GM11168 (cell line): Measurements from ENCODE around the gene CXCL8.

Experiments
- in situ Hi-C: fragments of 300-500 bp; cut with MboI; formaldehyde crosslinking; loops from one replicate; pipeline ENCODE4 v1.12.0; 2022; ENCODE audit warnings: low sequenced_read_pairs; ENCODE audit not compliant: unreplicated experiment

Gene CXCL8

GRCh38 chr4:73740353-73740778, at the start of gene CXCL8:
TSS of gene CXCL8 (plus strand) at chr4:73740569. CDS start at chr4:73740659, 90 bp downstream.
- in situ Hi-C loops: no loop called here

- in situ Hi-C loops: loop anchor here (25.0 kb wide), 1 partner anchor 446 kb away; no protein-coding TSS in a partner anchor
Observed at GRCh38 chr4:73691201-73691600, 49.2 kb upstream of the CXCL8 start.

- in situ Hi-C loops: loop anchor here (25.0 kb wide), 1 partner anchor 446 kb away; no protein-coding TSS in a partner anchor
Observed at GRCh38 chr4:73691759-73692158, 48.6 kb upstream of the CXCL8 start.

- in situ Hi-C loops: loop anchor here (25.0 kb wide), 1 partner anchor 445 kb away; no protein-coding TSS in a partner anchor
Observed at GRCh38 chr4:73692254-73692653, 48.1 kb upstream of the CXCL8 start.

GRCh38 chr4:73692701-73693100, 47.7 kb upstream of the CXCL8 start:
- in situ Hi-C loops: loop anchor here (25.0 kb wide), 1 partner anchor 445 kb away; no protein-coding TSS in a partner anchor

- in situ Hi-C loops: loop anchor here (25.0 kb wide), 1 partner anchor 443 kb away; no protein-coding TSS in a partner anchor
Observed at GRCh38 chr4:73693811-73694210, 46.6 kb upstream of the CXCL8 start.

GRCh38 chr4:73698217-73698616, 42.2 kb upstream of the CXCL8 start:
- in situ Hi-C loops: loop anchor here (25.0 kb wide), 1 partner anchor 439 kb away; no protein-coding TSS in a partner anchor

GRCh38 chr4:73701116-73701515, 39.3 kb upstream of the CXCL8 start:
- in situ Hi-C loops: no loop called here

GRCh38 chr4:73702796-73703287, 37.5 kb upstream of the CXCL8 start:
- in situ Hi-C loops: no loop called here

- in situ Hi-C loops: no loop called here
Observed at GRCh38 chr4:73703320-73703719, 37.0 kb upstream of the CXCL8 start.

GRCh38 chr4:73704314-73705055, 35.9 kb upstream of the CXCL8 start:
- in situ Hi-C loops: no loop called here

- in situ Hi-C loops: no loop called here
Observed at GRCh38 chr4:73705056-73705432, 35.3 kb upstream of the CXCL8 start.

GRCh38 chr4:73705721-73706120, 34.6 kb upstream of the CXCL8 start:
- in situ Hi-C loops: no loop called here

- in situ Hi-C loops: no loop called here
Observed at GRCh38 chr4:73706811-73707210, 33.6 kb upstream of the CXCL8 start.

GRCh38 chr4:73707269-73707875, 33.0 kb upstream of the CXCL8 start:
- in situ Hi-C loops: no loop called here

GRCh38 chr4:73707918-73708577, 32.3 kb upstream of the CXCL8 start:
- in situ Hi-C loops: no loop called here

GRCh38 chr4:73709451-73710033, 30.8 kb upstream of the CXCL8 start:
- in situ Hi-C loops: no loop called here

- in situ Hi-C loops: no loop called here
Observed at GRCh38 chr4:73710094-73710493, 30.3 kb upstream of the CXCL8 start.

- in situ Hi-C loops: no loop called here
Observed at GRCh38 chr4:73711989-73712388, 28.4 kb upstream of the CXCL8 start.

- in situ Hi-C loops: no loop called here
Observed at GRCh38 chr4:73713650-73714049, 26.7 kb upstream of the CXCL8 start.
